HG03520 (cell line): Measurements from ENCODE around the gene AFMID.
"Not testable (repeated sequence)": the region's sequence is repeated elsewhere in the genome, so short reads cannot be mapped to it uniquely, and the experiment has no call there.

Experiments
- ATAC-seq: cut with Tn5 transposase; IDR thresholded peaks from one replicate; pipeline ENCODE4 v1.9.1; 2021; ENCODE audit warnings: mild to moderate bottlenecking, moderate library complexity; ENCODE audit not compliant: unreplicated experiment

Gene AFMID

DNA sequence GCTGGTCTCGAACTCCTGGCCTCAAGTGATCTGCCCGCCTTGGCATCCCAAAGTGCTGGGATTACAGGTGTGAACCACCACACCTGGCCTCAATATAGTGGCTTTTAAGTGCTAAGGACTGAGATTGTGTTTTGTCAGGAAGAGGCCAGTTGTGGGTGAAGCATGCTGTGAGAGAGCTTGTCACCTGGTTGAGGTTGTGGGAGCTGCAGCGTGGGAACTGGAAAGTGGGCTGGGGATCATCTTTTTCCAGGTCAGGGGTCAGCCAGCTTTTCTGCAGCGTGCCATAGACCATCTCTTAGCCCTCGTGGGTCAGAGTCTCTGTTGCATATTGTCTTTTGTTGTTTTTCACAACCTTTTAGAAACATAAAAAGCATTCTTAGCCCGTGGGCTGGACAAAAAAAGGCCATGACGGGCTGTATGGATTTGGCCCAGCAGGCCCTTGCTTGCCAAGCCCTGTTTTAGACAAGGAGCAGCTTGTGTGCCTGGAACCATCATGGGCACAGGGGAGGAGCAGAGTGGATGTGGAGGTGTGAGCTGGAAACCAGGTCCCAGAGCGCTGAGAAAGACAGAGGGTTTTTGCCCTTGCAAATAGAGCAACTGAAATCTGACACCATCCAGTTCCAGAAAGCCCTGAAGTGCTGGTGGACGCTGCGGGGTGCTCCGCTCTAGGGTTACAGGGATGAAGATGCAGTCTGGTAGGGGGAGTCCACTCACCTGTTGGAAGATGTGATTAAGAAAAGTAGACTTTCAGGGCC is 32.4 kb downstream of the AFMID start:
- ATAC-seq = no peak

DNA sequence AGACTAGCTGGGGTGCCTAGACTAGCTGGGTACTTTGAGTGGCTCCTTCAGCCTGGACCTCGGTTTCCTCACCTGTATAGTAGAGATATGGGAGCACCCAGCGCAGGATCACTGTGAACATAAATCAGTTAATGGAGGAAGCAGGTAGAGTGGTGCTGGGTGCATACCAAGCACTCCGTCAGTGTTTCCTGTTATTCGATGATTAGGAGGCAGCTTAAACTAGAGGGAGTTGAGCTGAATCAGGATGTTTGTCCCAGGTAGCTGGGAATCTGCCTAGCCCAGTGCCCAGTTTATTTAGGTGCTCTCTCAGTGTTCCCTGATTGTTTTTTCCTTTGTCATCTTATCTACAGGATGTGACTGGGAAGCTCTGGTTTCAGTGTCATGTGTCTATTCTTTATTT is 35.9 kb downstream of the AFMID start:
- no peak for ATAC-seq

GRCh38 chr17:78223765-78224164 is 36.6 kb downstream of the AFMID start:
- ATAC-seq = no peak

DNA sequence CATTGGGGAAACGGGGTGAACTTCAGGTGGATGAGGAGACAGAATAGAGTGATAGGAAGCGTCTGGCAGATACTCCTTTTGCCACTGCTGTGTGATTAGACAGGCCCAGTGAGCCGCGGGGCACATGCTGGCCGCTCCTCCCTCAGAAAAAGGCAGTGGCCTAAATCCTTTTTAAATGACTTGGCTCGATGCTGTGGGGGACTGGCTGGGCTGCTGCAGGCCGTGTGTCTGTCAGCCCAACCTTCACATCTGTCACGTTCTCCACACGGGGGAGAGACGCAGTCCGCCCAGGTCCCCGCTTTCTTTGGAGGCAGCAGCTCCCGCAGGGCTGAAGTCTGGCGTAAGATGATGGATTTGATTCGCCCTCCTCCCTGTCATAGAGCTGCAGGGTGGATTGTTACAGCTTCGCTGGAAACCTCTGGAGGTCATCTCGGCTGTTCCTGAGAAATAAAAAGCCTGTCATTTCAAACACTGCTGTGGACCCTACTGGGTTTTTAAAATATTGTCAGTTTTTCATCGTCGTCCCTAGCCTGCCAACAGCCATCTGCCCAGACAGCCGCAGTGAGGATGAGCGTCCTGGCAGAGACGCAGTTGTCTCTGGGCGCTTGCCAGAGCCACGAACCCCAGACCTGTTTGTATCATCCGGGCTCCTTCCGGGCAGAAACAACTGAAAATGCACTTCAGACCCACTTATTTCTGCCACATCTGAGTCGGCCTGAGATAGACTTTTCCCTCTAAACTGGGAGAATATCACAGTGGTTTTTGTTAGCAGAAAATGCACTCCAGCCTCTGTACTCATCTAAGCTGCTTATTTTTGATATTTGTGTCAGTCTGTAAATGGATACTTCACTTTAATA is 37.3 kb downstream of the AFMID start:
- ATAC-seq = no peak

DNA sequence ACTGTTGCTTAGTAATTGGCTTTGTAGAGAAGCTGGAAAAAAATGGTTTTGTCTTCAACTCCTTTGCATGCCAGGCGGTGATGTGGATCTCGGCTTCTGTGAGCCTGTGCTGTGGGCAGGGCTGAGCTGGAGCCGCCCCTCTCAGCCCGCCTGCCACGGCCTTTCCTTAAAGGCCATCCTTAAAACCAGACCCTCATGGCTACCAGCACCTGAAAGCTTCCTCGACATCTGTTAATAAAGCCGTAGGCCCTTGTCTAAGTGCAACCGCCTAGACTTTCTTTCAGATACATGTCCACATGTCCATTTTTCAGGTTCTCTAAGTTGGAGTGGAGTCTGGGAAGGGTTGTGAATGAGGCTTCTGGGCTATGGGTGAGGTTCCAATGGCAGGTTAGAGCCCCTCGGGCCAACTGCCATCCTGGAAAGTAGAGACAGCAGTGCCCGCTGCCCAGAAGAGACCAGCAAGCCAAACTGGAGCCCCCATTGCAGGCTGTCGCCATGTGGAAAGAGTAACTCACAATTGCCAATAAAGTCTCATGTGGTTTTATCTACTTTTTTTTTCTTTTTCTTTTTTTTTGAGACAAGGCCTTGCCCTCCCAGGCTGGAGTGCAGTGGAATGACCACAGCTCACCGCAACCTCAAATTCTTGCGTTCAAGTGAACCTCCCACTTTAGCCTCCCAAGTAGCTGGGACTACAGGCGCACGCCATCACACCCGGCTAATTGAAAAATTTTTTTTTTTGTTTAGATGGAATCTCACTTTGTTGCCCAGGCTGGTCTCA is 38.1 kb downstream of the AFMID start:
- no peak for ATAC-seq

GRCh38 chr17:78226055-78226758 is 39.0 kb downstream of the AFMID start:
- no peak for ATAC-seq

DNA sequence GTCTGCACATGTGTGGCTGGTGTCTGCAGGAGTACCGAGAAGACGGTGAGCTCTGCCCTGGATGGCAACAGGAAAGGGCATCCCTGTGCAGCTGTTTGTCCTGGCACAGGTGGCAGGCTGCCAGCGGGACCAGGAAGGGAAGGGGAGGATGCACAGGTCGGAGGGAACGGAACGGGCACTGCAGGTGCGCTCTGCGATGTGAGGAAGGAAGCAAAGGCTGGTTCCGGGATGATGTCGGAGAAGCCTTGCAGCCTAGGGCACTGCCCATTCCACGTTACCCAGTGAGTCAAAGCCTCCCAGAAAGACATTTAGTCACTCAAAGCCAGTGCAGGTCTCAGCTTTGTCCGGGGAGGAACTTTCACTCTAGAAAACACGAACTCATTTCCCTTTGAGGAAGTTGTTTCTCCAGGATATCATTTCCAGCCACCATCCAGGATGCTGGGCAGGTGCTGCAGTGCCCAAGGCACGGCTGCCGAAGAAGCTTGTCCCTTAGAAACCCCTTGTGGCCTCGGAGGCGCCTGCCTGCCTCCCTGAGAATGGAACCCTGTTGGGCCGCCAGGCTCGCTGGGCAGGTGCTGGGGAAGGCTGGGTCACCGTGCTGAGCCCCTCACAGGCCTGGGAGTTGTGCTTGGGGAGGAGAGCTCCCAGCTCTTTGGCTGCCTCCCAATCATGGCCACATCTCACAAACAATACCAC is 39.7 kb downstream of the AFMID start:
- no peak for ATAC-seq

- no peak for ATAC-seq
These were observed 40.3 kb downstream of the AFMID start for GRCh38 chr17:78227455-78227916.

DNA sequence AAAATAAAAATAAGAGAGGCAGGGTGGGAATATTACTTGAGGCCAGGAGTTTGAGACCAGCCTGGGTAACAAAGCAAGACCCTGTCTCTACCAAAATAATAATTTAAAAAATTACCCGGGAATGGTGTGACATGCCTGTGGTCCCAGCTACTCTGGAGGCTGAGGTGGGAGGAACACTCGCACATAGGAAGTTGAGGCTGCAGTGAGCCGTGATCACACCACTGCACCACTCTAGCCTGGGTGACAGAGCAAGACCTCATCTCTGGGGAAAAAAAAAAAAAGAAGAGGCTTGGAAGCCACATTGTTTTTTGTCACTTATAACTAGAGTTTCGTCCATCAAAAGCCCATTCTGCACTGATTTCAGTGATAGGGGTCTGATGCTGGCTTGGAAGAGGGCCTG is 41.0 kb downstream of the AFMID start:
- no peak for ATAC-seq

DNA sequence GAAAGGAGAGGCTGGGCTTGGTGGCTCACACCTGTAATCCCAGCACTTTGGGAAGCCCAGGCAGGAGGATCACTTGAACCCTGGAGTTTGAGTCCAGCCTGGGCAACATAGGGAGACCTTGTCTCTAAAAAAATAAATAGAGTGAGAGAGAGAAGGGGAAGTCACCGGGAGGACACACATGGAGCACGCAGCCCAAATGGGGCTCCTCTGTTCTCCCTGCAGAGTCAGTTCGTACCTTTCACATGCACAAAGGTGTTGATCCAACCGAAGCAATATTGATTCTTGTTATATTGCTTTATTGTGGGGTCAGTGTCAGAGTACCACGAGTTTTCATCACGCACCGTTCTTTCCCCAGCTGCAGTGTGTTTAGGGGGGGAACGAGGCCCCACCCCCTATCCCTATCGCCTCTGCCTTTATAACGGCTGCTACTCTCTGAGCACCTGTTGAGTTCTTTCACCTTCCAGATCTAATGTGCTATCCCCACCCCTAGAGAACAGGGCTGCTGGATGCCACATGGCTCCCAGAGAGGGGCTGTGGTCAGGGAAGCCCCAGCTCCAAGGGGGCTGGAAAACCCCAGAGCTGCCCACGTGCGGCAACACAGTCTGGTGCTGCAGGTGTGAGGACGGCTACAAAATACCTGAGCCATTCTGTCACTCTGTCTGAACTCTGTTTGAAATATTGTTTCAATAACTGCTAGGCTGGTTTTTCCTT is 43.2 kb downstream of the AFMID start:
- ATAC-seq = no peak

DNA sequence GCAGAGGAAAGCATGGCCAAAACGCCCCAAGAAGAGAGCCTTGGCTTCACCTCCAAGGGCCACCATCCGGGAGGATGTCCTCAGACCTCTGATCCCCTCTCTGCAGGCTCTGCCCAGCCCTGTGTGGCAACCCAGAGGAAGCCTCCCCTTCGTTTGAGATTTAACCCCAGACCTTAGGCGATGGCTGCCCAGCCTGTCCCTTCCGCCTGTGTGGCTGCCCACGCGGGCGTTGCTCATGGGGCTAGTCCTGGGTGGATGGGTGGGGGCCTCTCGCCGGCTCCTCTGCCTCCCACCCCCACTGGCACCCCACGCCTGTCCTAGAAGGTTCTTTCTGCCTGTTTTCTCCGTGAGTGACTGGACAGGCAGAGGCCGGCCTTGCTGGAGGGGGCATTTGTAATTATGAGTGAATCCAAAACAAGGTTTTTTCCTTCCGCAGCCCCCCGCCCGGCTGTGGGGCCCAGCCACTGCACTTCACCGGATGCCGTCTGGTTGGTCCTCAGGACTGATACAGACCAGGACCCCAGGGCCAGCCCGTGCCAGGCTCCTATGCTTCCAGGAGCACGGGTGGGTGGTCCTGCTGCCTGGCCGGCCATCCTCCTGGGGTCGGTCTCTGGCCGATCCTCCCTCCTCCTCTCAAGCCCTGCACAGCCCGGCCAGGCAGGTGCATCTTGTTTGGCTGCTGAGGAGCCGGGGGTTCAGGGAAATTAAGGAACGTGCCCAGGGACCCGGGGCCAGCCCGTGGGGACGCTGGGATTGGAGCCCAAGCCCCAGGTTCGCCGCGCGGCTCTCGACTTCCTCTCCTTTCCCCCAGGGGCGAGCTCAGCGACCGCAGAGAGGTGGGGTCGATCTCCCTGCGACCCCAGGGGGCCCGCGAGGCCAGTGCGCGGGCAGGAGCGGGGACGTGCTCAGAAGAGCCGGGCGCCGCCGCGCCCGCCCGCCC is 44.1 kb downstream of the AFMID start, which contains the start of gene TMEM235:
TMEM235 (plus strand) TSS at position 636 of the 940 bp plus-strand sequence. CDS start 393 bp downstream, outside the sequence.
- no peak for ATAC-seq

DNA sequence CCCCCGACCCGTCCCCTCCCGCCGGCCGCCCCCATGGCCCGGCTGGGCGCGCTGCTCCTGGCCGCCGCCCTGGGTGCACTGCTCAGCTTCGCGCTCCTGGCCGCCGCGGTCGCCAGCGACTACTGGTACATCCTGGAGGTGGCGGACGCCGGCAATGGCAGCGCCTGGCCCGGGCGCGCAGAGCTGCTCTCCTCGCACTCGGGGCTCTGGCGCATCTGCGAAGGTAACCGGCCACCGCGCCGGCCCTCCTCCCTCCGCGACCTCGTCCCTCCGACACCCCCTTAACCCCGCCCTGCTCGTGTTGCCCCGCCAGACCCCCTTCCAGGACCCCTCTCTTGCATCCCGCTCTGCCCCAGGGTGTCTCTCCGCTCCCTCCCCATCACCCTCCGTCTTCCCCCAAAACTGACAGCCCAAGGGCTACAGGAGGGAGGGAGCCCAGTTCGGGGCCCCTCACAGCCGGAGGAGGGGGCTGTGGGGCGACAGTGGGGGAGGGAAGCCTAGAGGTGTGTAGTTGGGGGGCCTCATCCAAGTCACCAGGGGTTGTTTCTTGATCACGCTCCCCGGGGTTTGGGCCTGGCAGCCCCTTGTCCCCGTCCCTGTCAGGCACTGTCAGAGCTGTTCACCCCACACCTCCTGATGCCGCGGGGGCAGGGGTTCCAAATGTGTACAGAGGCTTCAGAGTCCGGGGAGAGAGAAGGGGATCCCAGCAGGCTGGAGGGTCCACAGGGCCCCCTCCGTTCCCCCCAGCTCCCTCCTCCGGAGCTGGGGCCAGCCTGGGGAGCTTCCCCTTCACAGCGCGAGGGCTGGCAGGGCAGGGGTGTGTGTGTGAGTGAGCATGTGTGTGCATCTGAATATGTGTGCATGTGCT is 45.1 kb downstream of the AFMID start:
- ATAC-seq = no peak

GRCh38 chr17:78232859-78233173 is 45.7 kb downstream of the AFMID start:
- ATAC-seq = no peak

DNA sequence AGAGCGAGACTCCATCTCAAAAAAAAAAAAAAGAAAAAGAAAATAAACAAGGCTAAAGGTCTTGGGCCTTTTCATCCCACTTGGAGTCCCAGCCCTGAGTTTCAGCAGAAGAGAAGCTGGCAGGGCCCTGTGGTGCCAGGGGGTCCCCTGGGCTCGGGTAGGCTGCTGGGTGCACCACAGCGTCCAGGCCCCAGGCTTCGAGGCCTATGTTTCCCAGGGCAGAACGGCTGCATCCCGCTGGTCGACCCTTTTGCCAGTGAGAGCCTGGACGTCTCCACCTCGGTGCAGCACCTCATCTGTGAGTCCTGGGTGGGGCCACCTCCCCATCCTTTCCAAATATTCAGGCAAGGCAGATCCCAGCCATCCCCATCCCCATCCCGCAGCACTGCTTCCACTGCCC is 46.5 kb downstream of the AFMID start:
- ATAC-seq = no peak

DNA sequence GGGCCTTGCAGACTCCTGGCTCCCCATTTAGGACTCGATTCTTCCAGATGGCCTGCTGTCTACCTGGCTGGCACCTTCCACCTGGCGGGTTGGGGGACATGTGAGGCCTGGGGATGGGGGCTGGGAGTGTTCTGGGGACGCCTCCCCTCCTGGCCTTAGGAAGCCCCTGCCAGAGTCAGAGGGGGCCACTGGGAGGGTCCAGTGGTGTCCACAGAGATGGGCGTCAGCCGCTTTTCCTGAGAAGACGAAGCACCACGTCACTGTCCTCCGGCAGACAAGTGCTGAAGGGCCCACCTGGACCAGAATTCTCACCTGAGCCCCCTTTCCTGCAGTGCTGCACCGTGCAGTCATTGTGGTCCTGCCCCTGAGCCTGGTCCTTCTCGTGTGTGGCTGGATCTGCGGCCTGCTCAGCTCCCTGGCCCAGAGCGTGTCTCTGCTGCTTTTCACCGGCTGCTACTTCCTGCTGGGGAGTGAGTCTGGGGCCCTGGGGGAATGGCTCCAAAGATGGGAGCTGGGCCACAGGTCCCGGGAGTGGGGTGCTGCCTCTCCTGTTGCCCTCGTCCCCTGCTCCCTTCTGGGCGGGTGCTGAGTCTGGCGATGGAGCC is 47.2 kb downstream of the AFMID start:
- ATAC-seq = no peak

GRCh38 chr17:78235022-78235421 is 47.9 kb downstream of the AFMID start:
- not testable (repeated sequence) for ATAC-seq

DNA sequence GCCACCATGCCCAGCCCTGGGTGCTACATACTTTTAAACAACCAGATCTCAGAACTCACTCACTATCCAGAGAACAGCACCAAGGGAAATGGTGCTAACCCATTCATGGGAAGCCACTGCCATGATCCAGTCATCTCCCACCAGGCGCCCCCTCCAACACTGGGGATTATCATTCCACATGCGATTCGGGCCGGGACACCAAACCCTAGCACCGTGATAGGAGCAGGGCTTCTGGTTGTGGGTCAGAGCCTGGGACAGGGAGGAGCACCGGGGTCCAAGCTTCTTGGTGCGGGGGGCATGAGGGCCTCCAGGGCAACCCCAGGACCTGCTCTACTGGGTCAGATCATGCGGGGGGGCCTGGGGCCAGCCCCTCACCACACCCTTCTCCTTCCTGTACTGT is 48.7 kb downstream of the AFMID start:
- ATAC-seq = no peak
